ENCODE measurements around the gene KNSTRN.

The KNSTRN gene

DNA sequence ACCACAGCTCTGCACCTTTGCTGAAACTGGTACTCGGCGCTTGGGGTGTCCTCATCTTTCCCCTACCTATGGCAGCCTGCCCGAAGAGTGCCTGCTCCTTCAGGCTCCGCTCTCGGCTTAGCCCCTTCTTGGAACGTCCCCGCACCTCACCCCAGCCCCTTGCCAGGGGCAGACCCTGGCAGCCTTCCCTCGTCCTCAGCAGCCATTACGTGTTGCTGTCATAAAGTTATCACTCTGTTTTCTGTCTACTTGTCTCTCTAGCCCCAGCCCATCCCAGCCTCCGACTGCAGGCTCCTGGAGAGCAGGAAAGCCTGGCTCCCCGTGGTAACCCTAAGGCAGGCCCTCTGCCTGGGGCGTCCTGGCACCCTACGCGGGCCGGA lies 53.2 kb downstream of the KNSTRN start:
- no peak for DNase-seq

DNA sequence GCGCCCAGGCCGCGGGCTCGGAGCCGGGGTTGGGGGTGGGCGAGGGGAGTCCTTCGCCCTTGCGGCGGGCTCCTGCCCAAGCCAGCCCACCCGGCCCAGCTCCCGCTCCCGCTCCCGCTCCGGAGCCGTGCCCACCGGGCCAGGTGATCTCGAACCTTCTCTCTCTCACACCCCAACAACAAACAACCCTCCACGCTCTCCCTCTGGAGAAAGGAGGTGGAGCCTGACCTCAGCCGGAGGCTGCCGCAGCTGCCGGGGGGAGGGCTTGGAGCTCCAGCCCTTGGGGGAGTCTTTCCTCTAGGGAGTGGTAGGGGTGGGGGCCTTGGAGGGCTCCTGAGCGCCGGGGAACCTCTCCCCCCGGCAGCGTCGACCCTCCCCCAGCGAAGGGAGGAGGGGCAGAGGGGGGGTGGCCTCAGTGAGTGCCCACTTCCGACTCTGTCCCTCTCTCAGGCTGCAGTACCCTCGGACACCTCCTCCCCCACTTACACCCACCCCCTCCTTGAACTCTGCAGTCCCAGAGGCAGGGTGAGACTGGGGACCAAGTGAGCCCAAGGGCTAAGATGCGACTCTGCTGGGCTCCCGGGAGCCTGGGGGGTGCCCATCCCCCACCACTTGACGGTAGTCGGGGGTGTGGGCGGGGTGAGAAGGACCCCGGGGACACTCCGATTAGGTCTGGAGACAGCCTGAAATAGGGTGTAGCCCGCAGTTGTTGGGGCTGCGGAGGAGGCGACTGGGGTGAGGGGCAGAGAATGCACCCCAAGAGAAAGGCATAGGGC lies 53.8 kb downstream of the KNSTRN start:
- no peak for DNase-seq

DNA sequence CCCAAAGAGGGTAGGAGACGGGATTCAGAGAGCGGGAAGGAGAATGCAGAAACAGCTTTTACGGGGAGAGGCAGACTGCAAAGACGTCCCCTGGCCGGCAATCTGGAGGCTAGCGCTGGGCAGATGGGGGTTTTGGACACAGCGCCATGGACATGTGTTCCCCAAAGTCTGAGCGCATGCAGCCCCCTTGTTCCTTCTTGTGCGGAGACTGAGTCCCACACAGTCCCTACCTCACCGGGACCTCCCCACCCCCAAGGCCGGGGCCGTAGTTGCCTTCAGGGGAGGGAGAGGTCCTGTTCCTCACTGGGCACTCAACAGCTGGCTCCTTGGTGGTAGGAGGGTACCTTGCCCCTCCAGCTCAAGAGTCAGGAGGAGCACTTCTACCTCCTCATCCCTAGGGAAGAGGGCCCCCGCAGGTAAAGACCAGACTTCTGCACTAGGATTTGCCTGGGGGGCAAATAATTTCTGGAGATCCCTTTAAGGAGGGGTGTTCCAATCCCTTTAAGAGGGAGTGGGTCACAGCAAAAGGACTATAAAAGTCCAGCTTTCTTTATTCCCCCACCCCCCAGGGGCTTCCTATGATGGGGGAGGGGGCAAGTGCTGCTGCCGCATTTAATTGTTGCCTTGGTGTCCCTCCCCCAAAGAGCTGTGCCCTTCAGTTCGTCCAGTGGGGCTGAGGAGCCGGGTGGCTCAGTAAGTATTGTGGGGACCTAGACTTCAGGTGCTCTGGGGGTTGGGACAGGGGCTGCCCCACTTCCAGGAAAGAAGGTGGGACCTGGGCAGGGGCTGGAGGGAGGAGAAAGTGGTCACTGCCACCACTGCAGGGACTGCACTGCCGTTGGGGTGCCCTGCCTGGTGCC lies 54.6 kb downstream of the KNSTRN start:
- no peak for DNase-seq

DNA sequence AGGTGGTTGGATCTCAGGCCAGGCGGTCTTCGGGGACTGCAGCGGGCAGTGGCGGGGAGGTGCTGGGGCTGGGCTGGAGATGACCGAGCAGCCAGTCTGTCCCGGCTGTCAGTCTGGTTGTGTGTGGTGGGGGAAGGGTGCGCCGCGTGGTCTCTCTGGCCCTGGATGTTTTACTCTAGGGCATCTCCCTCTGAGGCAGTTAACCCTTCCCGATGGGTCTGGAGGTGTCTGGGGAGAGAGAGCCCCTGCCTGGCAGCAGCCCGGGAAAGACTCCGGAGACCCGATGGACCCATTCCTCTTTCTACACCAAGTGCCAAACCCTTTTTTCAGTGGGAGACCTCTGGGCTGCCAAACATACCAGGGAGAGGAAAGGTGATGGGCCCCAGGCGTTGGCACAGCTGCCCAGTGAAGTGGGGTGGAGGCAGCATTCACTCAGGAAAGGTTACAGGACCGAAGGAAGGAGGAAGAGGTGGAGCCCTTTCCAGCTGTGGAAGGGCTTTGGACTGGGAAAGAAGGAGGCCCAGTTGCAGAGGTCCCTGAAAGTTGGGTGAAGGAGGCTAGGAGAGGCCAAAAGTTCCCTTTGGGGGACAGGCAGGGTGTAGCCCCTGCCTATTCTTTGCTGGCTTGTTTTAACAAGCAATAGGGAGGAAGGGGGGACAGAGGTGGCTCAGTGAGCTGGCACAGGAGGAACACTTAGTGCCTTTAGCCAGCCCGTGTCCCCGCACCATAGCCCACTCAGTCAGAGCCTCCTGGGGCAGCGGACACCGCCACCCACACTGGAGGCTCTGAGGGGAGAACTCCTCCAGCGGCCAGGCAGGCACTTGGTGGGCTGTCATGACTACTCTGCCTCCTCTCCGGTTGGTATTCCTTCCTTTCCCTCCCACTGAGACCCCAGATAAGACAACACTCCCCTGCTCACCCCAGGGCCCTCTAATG lies 55.5 kb downstream of the KNSTRN start:
- DNase-seq: no peak

DNA sequence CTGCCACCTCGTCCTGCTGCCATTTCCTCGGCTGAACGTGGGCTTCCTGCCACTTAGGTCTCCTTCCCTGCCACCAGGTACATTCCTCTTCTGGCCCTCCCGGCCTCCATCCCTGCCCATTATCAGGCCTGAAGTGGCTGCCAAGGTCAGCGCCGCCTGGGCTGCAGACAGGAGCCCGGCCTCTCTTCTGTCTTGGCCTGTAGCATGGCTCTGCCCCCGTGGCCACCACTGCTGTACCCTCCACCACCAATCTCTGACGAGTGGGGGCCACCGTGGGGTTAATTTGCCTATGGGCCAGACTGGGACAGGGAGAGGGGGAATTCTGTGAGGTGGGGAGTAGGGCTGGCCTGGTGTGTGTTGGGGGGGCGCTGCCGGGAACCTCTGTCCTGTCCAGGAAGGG lies 56.2 kb downstream of the KNSTRN start:
- DNase-seq: no peak

DNA sequence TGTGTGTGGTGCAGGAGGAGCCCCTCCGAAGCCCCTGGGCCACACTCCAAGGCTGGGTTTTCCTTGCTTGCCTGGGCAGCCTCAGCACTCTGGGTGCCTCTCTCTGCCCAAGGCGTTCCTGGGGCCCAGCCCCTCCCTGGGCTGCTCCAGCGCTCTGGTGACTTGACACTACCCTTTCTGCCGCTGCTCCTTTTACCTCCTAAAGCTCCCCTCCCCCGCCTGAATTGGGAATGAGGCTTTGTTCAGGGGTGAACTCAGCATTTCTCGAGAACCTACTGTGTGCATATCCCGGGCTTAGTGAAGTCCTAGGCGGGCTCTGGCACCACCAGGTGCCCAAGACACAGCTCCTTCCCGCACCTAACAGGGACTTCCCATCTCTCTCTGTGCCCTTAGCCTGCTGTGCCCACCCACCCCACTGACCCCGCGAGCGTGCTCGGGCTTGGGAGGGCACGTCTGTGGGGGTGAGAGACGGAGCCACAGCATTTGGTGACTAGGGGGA lies 57.0 kb downstream of the KNSTRN start:
- DNase-seq: no peak

DNA sequence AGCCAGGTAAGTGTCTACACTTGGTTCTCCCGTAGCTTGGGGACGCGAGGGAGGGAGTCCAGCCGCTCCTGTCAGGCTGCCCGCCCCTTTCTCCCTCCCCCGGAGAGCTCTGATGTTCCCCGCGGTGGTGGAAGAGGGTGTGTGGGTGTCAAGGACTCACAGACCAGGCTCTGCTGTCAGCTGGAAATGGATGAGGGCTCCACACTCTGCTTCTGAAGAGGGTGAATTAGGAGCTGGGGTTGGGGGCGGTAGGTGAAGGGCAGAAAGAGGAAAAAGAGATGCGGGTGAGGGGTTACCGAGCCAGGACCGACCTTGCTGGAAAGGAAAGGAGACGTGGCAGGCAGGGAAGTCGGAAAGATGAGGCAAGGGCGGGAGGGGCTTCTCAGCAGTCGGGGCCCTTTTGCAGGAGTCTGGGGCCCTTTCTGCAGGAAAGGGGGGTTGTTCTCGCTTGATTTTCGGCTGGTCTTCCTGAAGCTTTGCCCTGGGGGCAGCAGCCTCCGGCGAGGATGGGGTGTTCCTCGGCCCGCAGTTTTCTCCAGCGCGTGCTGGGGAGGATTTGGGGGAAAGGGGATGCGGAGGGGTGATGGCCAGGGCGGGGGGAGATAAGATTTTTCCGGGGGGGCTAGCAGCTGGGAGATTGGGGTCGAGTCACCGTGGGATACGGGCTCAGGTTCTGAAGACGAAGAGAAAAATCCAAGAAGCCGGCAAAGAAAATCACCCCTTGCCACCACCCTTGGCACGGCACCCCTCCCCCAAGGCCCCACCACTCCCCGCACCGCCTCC lies 57.6 kb downstream of the KNSTRN start:
- DNase-seq: no peak

DNA sequence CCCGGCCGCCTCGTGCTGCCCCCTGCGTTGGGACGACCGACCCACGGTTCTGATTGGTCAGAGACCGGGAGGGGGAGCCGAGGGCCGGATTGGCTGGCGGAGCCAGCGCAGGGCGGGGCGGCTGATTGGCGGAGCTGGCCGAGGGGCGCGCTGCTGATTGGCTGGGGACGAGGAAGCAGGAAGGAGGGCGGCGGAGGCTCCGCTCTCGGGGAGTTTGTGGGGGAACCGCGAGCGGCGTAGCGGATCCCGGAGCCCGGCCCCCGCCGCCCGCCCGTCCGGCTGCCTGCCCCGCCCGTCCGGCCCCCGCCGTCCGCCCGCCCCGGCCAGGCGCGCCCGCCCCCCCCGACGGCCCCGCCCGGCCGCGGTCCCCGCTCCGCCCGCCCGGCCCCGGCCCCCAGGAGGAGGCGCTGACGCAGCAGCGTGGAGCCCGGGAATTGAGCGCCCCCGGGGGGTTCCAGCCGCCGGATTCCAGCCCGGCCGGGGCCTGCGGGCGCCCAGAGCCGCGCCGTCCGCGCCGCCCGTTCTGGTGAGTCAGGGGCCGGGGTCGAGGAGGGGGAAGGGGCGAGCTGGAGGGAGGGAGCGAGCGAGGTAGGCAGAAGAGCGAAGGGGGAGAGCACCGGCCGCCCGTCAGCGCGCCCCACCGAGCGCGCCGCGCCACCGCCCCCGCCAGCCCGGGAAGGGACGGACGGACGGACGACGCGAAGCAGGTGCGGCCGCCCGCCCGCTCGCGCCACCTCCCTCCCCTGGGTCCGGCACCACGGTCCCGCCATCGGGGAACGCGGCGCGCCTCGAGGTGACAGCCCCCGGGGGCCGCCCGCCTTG lies 58.4 kb downstream of the KNSTRN start, which contains the start of gene BAHD1:
Gene BAHD1 (plus strand): TSS at position 211 of the 822 bp plus-strand sequence. CDS start 17,512 bp downstream, outside the sequence.
- peak; percentile 97 for DNase-seq

DNA sequence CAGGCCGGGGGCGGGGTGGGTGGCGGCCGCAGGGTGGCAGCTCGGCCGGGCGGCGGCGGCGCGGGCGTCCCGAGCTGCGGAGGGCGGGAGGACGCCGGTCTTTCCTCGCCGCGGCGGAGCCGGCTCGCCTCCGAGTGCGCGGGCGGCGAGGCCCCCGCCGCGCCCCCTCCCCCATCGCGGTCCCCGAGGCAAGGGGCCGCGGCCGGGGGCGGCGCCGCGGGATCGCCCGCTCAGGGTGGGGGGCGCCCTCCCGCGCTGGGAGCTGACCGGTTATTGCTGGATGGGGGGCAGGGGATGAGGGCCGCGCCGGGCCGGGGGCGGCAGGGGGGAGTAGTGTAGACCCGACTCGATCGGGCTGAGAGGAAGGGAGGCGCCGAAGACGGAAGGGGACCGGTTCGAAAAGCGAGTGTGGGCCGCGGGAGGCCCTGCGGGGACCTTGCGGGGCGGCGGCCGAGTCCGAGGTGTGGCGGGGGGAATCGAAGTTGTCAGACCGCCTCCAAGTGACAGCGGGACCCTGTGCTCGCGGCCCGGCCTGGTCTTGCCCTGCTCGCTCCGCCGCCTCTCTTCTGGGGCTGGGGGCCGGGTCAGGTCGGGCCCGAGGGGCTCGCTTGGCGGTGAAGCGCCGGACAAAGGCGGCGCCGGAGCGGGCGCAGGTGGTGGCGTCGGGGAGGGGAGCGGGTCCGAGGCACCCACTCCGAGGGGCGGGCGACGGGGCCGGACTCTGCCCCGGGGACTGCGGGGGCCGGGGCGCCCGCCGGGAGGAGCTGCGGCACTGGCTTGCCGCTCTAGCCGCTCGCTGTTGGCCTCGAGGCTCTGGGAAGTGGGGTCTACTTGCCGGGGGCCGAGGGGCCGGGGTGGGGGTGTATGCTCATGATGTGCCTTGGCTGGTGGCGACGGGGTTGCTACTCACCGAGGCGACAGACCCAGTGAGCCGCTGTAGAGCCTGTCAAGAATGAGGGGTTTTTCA lies 59.3 kb downstream of the KNSTRN start:
- DNase-seq: peak; percentile 35

DNA sequence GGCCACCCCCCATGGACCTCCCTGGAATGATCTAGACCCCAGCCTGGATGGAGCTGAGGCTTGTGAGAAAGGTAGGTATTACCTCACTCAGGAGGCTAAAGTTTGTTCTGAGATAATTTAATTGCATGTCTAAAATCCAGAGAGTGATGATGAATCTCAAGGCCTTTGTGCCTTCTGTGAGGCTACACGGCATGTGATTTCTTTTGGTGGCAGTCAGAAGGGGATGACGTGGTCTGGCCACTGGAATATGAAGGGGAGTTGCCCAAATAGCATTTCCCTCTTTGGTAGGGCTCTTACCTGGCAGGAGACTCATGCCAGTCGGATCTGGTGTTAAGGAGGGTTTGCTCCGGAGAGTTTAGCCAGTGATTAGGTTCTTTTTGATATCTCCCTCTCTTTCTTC lies 60.7 kb downstream of the KNSTRN start:
- DNase-seq: no peak

DNA sequence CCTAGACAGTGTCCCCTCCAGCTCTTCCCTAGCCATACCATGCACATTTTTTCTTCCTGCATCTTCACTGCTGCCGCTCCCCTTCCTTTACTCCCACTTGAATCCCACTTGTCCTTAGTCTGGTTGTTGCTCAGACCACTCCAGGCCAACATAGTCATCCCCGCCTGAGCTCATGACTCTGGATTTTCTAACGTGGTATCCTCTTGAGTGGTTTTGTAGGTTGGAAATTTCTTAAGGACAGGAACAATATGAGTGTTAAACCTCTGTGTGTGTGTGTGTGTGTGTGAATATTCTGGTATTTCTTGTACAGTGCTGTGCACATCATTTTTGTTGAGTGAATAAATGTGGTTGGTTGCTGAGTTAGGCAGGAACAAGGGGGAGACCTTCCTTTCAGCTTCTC lies 61.3 kb downstream of the KNSTRN start:
- no peak for DNase-seq

Measured in activated naive CD4-positive, alpha-beta T cell treated with anti-CD3 and anti-CD28 coated beads, Interleukin-2, amount 50 U/mL, for 16 hours (primary cell).